WTC11 (cell line): Measurements from ENCODE around the gene FXYD3.

Source experiments
- ATF1 ChIP-seq: sonication (generic); formaldehyde crosslinking; IDR thresholded peaks from 2 replicates; pipeline ENCODE4 v1.8.1; 2023; ENCODE audit warnings: mild to moderate bottlenecking, moderate library complexity, missing genetic modification reagents
- IRF2 ChIP-seq: sonication (generic); formaldehyde crosslinking; IDR thresholded peaks from 2 replicates; pipeline ENCODE4 v1.8.0; 2022; ENCODE audit warnings: low read depth, missing genetic modification reagents, borderline replicate concordance
- NR2C2 ChIP-seq: sonication (generic); formaldehyde crosslinking; IDR thresholded peaks from 2 replicates; pipeline ENCODE4 v1.8.0; 2022; ENCODE audit warnings: mild to moderate bottlenecking, missing genetic modification reagents
- TEAD4 ChIP-seq: sonication (generic); formaldehyde crosslinking; IDR thresholded peaks from 2 replicates; pipeline ENCODE4 v1.8.0; 2022; ENCODE audit warnings: mild to moderate bottlenecking, missing genetic modification reagents
- ZNF138 ChIP-seq: sonication (generic); formaldehyde crosslinking; conservative IDR thresholded peaks from 2 replicates; pipeline ENCODE4 v1.8.1; 2022; ENCODE audit warnings: mild to moderate bottlenecking, moderate library complexity, missing genetic modification reagents
- ZNF263 ChIP-seq: sonication (generic); formaldehyde crosslinking; IDR thresholded peaks from 2 replicates; pipeline ENCODE4 v1.8.1; 2022; ENCODE audit warnings: low read depth, mild to moderate bottlenecking, moderate library complexity, missing genetic modification reagents
- TF ChIP-seq, protein P1 (sequence below): sonication (generic); formaldehyde crosslinking; IDR thresholded peaks from 2 replicates; pipeline ENCODE4 v1.8.0; 2022; ENCODE audit warnings: missing genetic modification reagents
- TF ChIP-seq, protein P2 (sequence below): sonication (generic); formaldehyde crosslinking; conservative IDR thresholded peaks from 2 replicates; pipeline ENCODE4 v1.8.1; 2022; ENCODE audit warnings: mild to moderate bottlenecking, missing genetic modification reagents
- TF ChIP-seq, protein P3 (sequence below): fragments of 200-600 bp; IDR thresholded peaks from 2 replicates; pipeline ENCODE4 v1.8.0; 2022; ENCODE audit warnings: antibody characterized with exemption
- TF ChIP-seq, protein P4 (sequence below): sonication (generic); formaldehyde crosslinking; IDR thresholded peaks from 2 replicates; pipeline ENCODE4 v1.8.0; 2022; ENCODE audit warnings: mild to moderate bottlenecking, missing genetic modification reagents

DNA sequence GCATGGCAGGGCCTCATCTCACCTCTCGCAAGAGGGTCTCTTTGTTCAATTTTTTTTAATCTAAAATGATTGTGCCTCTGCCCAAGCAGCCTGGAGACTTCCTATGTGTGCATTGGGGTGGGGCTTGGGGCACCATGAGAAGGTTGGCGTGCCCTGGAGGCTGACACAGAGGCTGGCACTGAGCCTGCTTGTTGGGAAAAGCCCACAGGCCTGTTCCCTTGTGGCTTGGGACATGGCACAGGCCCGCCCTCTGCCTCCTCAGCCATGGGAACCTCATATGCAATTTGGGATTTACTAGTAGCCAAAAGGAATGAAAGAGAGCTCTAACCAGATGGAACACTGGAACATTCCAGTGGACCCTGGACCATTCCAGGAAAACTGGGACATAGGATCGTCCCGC is 8.0 kb downstream of the FXYD3 start:
- TF ChIP-seq, protein P1, sequence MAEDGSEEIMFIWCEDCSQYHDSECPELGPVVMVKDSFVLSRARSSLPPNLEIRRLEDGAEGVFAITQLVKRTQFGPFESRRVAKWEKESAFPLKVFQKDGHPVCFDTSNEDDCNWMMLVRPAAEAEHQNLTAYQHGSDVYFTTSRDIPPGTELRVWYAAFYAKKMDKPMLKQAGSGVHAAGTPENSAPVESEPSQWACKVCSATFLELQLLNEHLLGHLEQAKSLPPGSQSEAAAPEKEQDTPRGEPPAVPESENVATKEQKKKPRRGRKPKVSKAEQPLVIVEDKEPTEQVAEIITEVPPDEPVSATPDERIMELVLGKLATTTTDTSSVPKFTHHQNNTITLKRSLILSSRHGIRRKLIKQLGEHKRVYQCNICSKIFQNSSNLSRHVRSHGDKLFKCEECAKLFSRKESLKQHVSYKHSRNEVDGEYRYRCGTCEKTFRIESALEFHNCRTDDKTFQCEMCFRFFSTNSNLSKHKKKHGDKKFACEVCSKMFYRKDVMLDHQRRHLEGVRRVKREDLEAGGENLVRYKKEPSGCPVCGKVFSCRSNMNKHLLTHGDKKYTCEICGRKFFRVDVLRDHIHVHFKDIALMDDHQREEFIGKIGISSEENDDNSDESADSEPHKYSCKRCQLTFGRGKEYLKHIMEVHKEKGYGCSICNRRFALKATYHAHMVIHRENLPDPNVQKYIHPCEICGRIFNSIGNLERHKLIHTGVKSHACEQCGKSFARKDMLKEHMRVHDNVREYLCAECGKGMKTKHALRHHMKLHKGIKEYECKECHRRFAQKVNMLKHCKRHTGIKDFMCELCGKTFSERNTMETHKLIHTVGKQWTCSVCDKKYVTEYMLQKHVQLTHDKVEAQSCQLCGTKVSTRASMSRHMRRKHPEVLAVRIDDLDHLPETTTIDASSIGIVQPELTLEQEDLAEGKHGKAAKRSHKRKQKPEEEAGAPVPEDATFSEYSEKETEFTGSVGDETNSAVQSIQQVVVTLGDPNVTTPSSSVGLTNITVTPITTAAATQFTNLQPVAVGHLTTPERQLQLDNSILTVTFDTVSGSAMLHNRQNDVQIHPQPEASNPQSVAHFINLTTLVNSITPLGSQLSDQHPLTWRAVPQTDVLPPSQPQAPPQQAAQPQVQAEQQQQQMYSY: no peak
- TF ChIP-seq, protein P2, sequence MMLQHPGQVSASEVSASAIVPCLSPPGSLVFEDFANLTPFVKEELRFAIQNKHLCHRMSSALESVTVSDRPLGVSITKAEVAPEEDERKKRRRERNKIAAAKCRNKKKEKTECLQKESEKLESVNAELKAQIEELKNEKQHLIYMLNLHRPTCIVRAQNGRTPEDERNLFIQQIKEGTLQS (CRISPR knock-in tag): no peak
- TF ChIP-seq, protein P3, sequence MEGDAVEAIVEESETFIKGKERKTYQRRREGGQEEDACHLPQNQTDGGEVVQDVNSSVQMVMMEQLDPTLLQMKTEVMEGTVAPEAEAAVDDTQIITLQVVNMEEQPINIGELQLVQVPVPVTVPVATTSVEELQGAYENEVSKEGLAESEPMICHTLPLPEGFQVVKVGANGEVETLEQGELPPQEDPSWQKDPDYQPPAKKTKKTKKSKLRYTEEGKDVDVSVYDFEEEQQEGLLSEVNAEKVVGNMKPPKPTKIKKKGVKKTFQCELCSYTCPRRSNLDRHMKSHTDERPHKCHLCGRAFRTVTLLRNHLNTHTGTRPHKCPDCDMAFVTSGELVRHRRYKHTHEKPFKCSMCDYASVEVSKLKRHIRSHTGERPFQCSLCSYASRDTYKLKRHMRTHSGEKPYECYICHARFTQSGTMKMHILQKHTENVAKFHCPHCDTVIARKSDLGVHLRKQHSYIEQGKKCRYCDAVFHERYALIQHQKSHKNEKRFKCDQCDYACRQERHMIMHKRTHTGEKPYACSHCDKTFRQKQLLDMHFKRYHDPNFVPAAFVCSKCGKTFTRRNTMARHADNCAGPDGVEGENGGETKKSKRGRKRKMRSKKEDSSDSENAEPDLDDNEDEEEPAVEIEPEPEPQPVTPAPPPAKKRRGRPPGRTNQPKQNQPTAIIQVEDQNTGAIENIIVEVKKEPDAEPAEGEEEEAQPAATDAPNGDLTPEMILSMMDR: no peak
- TF ChIP-seq ATF1 (CRISPR knock-in tag) (no peak), ZNF263 (CRISPR knock-in tag) (no peak), IRF2 (CRISPR knock-in tag) (no peak), TEAD4 (CRISPR knock-in tag) (no peak), NR2C2 (no peak), ZNF138 (no peak)
- TF ChIP-seq, protein P4, sequence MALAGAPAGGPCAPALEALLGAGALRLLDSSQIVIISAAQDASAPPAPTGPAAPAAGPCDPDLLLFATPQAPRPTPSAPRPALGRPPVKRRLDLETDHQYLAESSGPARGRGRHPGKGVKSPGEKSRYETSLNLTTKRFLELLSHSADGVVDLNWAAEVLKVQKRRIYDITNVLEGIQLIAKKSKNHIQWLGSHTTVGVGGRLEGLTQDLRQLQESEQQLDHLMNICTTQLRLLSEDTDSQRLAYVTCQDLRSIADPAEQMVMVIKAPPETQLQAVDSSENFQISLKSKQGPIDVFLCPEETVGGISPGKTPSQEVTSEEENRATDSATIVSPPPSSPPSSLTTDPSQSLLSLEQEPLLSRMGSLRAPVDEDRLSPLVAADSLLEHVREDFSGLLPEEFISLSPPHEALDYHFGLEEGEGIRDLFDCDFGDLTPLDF (CRISPR knock-in tag): no peak
